ENCODE data around the gene NHS. TPM values are rescaled to one million over a fixed set of nuclear protein-coding genes. Genes with fewer than 3 reads are reported as not detected.

The NHS gene
- total RNA-seq, 2 donors from 2014 or later = 6.0 to 7.3 TPM

DNA sequence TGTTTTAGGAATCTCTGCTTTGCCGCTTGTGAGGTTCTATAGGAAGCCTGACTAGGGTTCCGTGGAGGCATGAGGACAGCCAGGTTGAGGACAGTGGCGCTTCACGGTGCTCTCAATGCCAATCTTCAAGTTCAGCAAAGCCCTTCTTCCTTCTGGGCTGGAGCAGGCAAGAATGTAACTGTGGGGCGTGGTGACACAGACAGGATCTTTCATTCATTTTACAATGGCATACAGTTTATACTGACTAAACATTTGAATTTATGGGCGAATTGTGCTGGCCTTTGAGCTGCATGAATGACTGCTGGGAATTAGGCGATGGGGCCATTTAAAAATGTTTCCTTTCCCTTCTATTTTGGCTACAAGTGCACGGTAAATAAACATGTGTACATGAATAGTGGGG is 2.9 kb upstream of the NHS start:
- Histone ChIP-seq H3K27me3 (ENCODE audit: control insufficient read depth, insufficient read depth, low read length, poor library complexity, severe bottlenecking) (peaks cover 8% of the 10 kb centered on the region), H3K27ac (ENCODE audit: low read depth, low read length) (no peak overlapping the region), H3K4me1 (ENCODE audit: control insufficient read depth, insufficient read depth, low read length) (no peaks in the 10 kb centered on the region), H3K9ac (ENCODE audit: extremely low read depth, low read length, poor library complexity, severe bottlenecking) (no peak overlapping the region), H3K36me3 (ENCODE audit: control insufficient read depth, insufficient read depth, low read length) (no peaks in the 10 kb centered on the region), H3K9me3 (ENCODE audit: control insufficient read depth, low read length) (no peaks in the 10 kb centered on the region), H3K4me3 (ENCODE audit: low read length) (no peak overlapping the region)
- Mint-ChIP-seq H3K27me3 (ENCODE audit: insufficient read depth) (peaks cover 14% of the 10 kb centered on the region), H3K27ac (no peak overlapping the region), H3K9me3 (no peaks in the 10 kb centered on the region), H3K4me3 (no peak overlapping the region), H3K36me3 (ENCODE audit: low read depth) (no peaks in the 10 kb centered on the region), H3K4me1 (peaks cover 6% of the 10 kb centered on the region)
- no peak for TF ChIP-seq CTCF (conservative IDR thresholded peaks at IDR 0.05)
- 95 to 96% methylated on average over 4 to 7 of the region's 8 CpGs for WGBS, 2 experiments (ENCODE audit: insufficient coverage in 1 of 2, insufficient read length in 1 of 2)
- no peak for DNase-seq

DNA sequence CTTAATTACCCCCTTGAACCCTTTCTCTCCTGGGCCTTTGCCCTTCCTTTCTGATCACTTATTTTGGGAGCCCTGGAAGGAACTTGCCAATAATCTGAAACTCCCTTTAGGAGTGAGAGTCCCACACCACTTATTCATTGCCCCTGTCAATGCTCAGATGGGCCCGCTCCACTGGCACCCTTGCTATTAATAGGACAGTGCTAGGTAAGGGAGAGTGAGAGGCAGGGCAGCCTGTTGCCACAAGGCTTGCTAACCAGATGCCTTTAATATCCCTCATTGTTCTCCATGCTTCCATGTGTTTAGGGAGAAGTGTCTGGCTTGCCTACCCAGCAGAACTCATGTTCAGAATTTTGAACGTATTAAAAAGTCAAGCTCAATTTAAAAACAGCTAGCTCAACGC is 1.7 kb upstream of the NHS start:
- Histone ChIP-seq H3K4me3 (ENCODE audit: low read length) (no peak overlapping the region), H3K9me3 (ENCODE audit: control insufficient read depth, low read length) (no peaks in the 10 kb centered on the region), H3K27me3 (ENCODE audit: control insufficient read depth, insufficient read depth, low read length, poor library complexity, severe bottlenecking) (peaks cover 21% of the 10 kb centered on the region), H3K36me3 (ENCODE audit: control insufficient read depth, insufficient read depth, low read length) (no peaks in the 10 kb centered on the region), H3K4me1 (ENCODE audit: control insufficient read depth, insufficient read depth, low read length) (no peaks in the 10 kb centered on the region), H3K9ac (ENCODE audit: extremely low read depth, low read length, poor library complexity, severe bottlenecking) (no peak overlapping the region), H3K27ac (ENCODE audit: low read depth, low read length) (no peak overlapping the region)
- Mint-ChIP-seq H3K9me3 (no peaks in the 10 kb centered on the region), H3K36me3 (ENCODE audit: low read depth) (no peaks in the 10 kb centered on the region), H3K4me3 (no peak overlapping the region), H3K27me3 (ENCODE audit: insufficient read depth) (peaks cover 27% of the 10 kb centered on the region), H3K4me1 (peaks cover 8% of the 10 kb centered on the region), H3K27ac (no peak overlapping the region)
- 94 to 100% methylated on average over 1 to 3 of the region's 3 CpGs for WGBS, 2 experiments (ENCODE audit: insufficient coverage in 1 of 2, insufficient read length in 1 of 2)
- DNase-seq = no peak
- no peak for TF ChIP-seq CTCF (conservative IDR thresholded peaks at IDR 0.05)

DNA sequence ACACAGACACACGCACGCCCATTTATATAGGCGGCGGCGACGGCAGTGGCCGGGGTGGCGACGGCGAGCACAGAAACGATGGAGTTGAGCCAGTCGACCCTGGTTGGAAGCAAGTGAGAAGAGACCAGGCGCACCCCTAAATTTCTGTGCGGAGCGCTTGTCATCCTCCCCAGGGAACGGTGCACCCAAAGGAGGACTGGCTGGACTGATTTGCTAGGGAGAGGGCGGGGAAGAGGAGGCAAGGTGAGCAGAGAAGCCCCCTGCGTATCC is 302 bp downstream of the NHS start:
- H3K27ac ChIP-seq (ENCODE audit: low read depth, low read length) = no peak overlapping the region
- H3K4me3 Mint-ChIP-seq = peak overlapping the region; percentile 65
- no peaks in the 10 kb centered on the region for H3K36me3 ChIP-seq (ENCODE audit: control insufficient read depth, insufficient read depth, low read length)
- DNase-seq = no peak
- H3K36me3 Mint-ChIP-seq (ENCODE audit: low read depth) = no peaks in the 10 kb centered on the region
- H3K27me3 ChIP-seq (ENCODE audit: control insufficient read depth, insufficient read depth, low read length, poor library complexity, severe bottlenecking) = peaks cover 25% of the 10 kb centered on the region
- no peak overlapping the region for H3K9ac ChIP-seq (ENCODE audit: extremely low read depth, low read length, poor library complexity, severe bottlenecking)
- peaks cover 41% of the 10 kb centered on the region for H3K27me3 Mint-ChIP-seq (ENCODE audit: insufficient read depth)
- 0% methylated on average over 18 of the region's 18 CpGs; no CpG with 5 or more reads in 1 of the 2 experiments for WGBS, 2 experiments (ENCODE audit: insufficient coverage in 1 of 2, insufficient read length in 1 of 2)
- no peak for TF ChIP-seq CTCF (conservative IDR thresholded peaks at IDR 0.05)
- no peaks in the 10 kb centered on the region for H3K4me1 ChIP-seq (ENCODE audit: control insufficient read depth, insufficient read depth, low read length)
- H3K4me1 Mint-ChIP-seq = peaks cover 5% of the 10 kb centered on the region
- peak overlapping the region; percentile 82 for H3K4me3 ChIP-seq (ENCODE audit: low read length)
- H3K9me3 Mint-ChIP-seq = peaks cover 1% of the 10 kb centered on the region
- no peaks in the 10 kb centered on the region for H3K9me3 ChIP-seq (ENCODE audit: control insufficient read depth, low read length)
- H3K27ac Mint-ChIP-seq = no peak overlapping the region
